RWPE2 (cell line): ENCODE data around the gene TIMM29.

ENCODE experiments used
- ATAC-seq: fragments of 200-7000 bp; cut with Tn5 transposase; 3 replicates; pipeline ENCODE4 v1.9.1; 2021; ENCODE audit warnings: low read depth
- DNase-seq: peaks from one replicate; pipeline ENCODE4 v3.0.0-alpha.2; 2020; ENCODE audit warnings: low spot score
- H3K27ac ChIP-seq: fragments of 450-650 bp; 2 replicates; pipeline ENCODE4 v1.5.1; 2017; ENCODE audit warnings: mild to moderate bottlenecking; ENCODE audit not compliant: poor library complexity, severe bottlenecking
- H3K27me3 ChIP-seq: fragments of 250-450 bp; sonication (Bioruptor Pico); 2 replicates; pipeline ENCODE4 v1.5.1; 2021; ENCODE audit warnings: mild to moderate bottlenecking, moderate library complexity; ENCODE audit not compliant: insufficient read depth, poor library complexity, severe bottlenecking
- H3K36me3 ChIP-seq: fragments of 250-450 bp; sonication (Bioruptor Pico); 2 replicates; pipeline ENCODE4 v1.5.1; 2020; ENCODE audit warnings: low read depth, mild to moderate bottlenecking, moderate library complexity
- H3K4me1 ChIP-seq: fragments of 250-450 bp; sonication (Bioruptor Pico); 2 replicates; pipeline ENCODE4 v1.5.1; 2021; ENCODE audit warnings: mild to moderate bottlenecking, moderate library complexity; ENCODE audit not compliant: insufficient read depth, poor library complexity, severe bottlenecking
- H3K4me3 ChIP-seq: fragments of 250-450 bp; sonication (Bioruptor Pico); 2 replicates; pipeline ENCODE4 v1.5.1; 2021; ENCODE audit warnings: mild to moderate bottlenecking, moderate library complexity; ENCODE audit not compliant: severe bottlenecking
- H3K9me3 ChIP-seq: fragments of 250-450 bp; sonication (Bioruptor Pico); 2 replicates; pipeline ENCODE4 v1.5.1; 2021; ENCODE audit warnings: mild to moderate bottlenecking, moderate library complexity; ENCODE audit not compliant: severe bottlenecking
- TF ChIP-seq, protein P1 (sequence below): fragments of 450-650 bp; IDR thresholded peaks from one replicate; pipeline ENCODE4 v1.5.1; 2017; ENCODE audit warnings: mild to moderate bottlenecking, moderate library complexity; ENCODE audit not compliant: poor library complexity, severe bottlenecking

Gene TIMM29

DNA sequence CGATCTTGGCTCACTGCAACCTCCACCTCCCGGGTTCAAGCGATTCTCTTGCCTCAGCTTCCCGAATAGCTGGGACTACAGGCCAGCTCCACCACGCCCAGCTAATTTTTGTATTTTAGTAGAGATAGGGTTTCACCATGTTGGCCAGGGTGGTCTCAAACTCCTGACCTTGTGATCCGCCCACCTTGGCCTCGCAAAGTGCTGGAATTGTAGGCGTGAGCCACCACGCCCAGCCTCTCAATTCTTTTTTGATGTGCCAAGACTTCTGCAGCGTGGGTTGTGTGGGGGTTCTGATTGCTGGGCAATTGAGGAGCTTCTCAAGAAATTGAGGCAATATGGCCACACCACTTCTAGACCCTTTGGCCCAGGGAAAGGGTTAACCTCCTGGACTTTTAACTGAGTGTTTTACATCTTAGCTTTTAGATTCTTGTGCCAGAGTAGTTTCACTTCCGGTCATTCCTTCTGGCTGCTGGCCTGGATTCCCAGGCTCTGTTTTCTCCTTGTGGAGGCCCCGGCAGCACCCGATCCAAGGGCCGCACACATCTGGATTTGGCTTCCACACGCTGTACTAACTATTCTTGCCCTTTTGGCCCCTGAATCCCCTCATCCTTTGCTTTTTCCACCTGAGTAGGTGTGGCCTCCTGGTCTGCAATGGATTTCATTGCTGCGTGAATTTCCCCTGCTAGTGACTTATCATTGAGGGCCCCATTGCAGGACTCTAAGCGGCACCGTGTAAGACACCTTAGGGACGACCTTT is 46.9 kb downstream of the TIMM29 start:
- H3K36me3 ChIP-seq: no peaks in the 10 kb centered on the region
- ATAC-seq (no peak), DNase-seq (no peak)
- H3K27me3 ChIP-seq: no peaks in the 10 kb centered on the region
- H3K4me1 ChIP-seq: no peaks in the 10 kb centered on the region
- TF ChIP-seq, protein P1, sequence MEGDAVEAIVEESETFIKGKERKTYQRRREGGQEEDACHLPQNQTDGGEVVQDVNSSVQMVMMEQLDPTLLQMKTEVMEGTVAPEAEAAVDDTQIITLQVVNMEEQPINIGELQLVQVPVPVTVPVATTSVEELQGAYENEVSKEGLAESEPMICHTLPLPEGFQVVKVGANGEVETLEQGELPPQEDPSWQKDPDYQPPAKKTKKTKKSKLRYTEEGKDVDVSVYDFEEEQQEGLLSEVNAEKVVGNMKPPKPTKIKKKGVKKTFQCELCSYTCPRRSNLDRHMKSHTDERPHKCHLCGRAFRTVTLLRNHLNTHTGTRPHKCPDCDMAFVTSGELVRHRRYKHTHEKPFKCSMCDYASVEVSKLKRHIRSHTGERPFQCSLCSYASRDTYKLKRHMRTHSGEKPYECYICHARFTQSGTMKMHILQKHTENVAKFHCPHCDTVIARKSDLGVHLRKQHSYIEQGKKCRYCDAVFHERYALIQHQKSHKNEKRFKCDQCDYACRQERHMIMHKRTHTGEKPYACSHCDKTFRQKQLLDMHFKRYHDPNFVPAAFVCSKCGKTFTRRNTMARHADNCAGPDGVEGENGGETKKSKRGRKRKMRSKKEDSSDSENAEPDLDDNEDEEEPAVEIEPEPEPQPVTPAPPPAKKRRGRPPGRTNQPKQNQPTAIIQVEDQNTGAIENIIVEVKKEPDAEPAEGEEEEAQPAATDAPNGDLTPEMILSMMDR: no peak
- H3K27ac ChIP-seq: no peak overlapping the region
- H3K9me3 ChIP-seq: no peaks in the 10 kb centered on the region
- H3K4me3 ChIP-seq: no peak overlapping the region

DNA sequence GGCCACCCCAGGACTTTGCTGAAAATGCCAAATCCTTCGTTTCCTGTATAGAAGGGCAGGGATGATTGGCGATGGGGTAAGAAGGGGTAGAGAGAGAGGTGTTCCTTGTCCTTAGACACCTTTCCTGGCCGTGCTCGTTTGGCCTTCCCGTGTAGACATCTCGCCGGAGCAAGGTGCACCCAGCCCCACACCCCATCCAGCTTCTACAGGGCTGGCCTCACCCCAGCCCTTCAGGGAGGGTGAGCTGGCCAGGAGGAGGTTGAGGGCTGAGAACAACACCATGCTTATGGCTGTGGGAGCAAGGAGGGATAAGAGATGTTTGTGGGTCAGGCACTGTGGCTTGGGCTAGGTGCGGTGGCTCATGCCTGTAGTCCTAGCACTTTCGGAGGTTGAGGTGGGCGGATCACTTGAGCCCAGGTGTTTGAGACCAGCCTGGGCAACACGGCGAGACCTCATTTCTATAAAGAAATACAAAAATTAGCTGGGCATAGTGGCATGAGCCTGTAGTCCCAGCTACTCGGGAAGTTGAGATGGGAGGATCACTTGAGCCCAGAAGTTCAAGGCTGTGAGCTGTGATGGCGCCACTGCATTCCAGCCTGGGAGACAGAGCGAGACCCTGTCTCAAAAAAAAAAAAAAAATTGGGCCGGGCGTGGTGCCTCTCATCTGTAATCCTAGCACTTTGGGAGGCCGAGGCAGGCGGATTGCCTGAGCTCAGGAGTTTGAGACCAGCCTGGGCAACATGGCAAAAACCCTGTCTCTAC is 47.7 kb downstream of the TIMM29 start:
- Histone ChIP-seq H3K36me3 (no peaks in the 10 kb centered on the region), H3K9me3 (no peaks in the 10 kb centered on the region), H3K4me1 (no peaks in the 10 kb centered on the region), H3K27ac (no peak overlapping the region), H3K4me3 (no peak overlapping the region), H3K27me3 (no peaks in the 10 kb centered on the region)
- TF ChIP-seq, protein P1: no peak
- ATAC-seq (no peak), DNase-seq (no peak)

GRCh38 chr19:10977742-10978092 is 49.1 kb downstream of the TIMM29 start:
- DNase-seq (no peak), ATAC-seq (no peak)
- Histone ChIP-seq H3K27me3 (no peaks in the 10 kb centered on the region), H3K4me3 (no peak overlapping the region), H3K36me3 (no peaks in the 10 kb centered on the region), H3K9me3 (no peaks in the 10 kb centered on the region), H3K27ac (no peak overlapping the region), H3K4me1 (no peaks in the 10 kb centered on the region)
- TF ChIP-seq, protein P1: no peak
